Smooth muscle cell (in vitro differentiated cells): ENCODE results near the gene CDK2AP2. TPM values are rescaled to one million over a fixed set of nuclear protein-coding genes. Genes with fewer than 3 reads are reported as not detected.

Experiments used
- DNase-seq: peaks from one replicate; lab custom pipeline; 2025; ENCODE audit not compliant: unreplicated experiment; lab: John Stamatoyannopoulos, UW
- H2AFZ ChIP-seq: fragments of 200-600 bp; sonication (generic); 2 replicates; pipeline ENCODE4 v1.6.0; 2016; ENCODE audit warnings: antibody characterized with exemption, low read depth, mild to moderate bottlenecking
- H3F3A ChIP-seq: fragments of 200-600 bp; sonication (generic); 2 replicates; pipeline ENCODE4 v1.6.0; 2017; ENCODE audit warnings: antibody characterized with exemption, low read depth
- H3K27ac ChIP-seq: fragments of 200-600 bp; sonication (generic); 2 replicates; pipeline ENCODE4 v1.5.1; 2016; ENCODE audit warnings: low read depth, mild to moderate bottlenecking
- H3K27me3 ChIP-seq: fragments of 200-600 bp; sonication (generic); 2 replicates; pipeline ENCODE4 v1.6.1; 2016; ENCODE audit warnings: low read depth, mild to moderate bottlenecking
- H3K36me3 ChIP-seq: fragments of 200-600 bp; sonication (generic); 2 replicates; pipeline ENCODE4 v1.5.1; 2016; ENCODE audit warnings: low read depth
- H3K4me1 ChIP-seq: fragments of 200-600 bp; sonication (generic); 2 replicates; pipeline ENCODE4 v1.5.1; 2016; ENCODE audit warnings: low read depth
- H3K4me2 ChIP-seq: fragments of 200-600 bp; sonication (generic); 2 replicates; pipeline ENCODE4 v1.6.0; 2016; ENCODE audit warnings: mild to moderate bottlenecking
- H3K4me3 ChIP-seq: fragments of 200-600 bp; sonication (generic); 2 replicates; pipeline ENCODE4 v1.5.1; 2016; ENCODE audit warnings: mild to moderate bottlenecking
- H3K79me2 ChIP-seq: fragments of 200-600 bp; sonication (generic); 2 replicates; pipeline ENCODE4 v1.6.0; 2016; ENCODE audit warnings: low read depth, mild to moderate bottlenecking
- H3K9ac ChIP-seq: fragments of 200-600 bp; sonication (generic); 2 replicates; pipeline ENCODE4 v1.6.0; 2016; ENCODE audit warnings: low read depth
- H3K9me3 ChIP-seq: fragments of 200-600 bp; sonication (generic); replicated peaks from 2 replicates; pipeline ENCODE4 v1.5.1; 2016; ENCODE audit warnings: low read depth
- H4K20me1 ChIP-seq: fragments of 200-600 bp; sonication (generic); 2 replicates; pipeline ENCODE4 v1.6.0; 2016; ENCODE audit warnings: low read depth
- CTCF ChIP-seq: fragments of 200-600 bp; sonication (generic); IDR thresholded peaks from 2 replicates; pipeline ENCODE4 v1.5.1; 2017; ENCODE audit warnings: borderline replicate concordance, mild to moderate bottlenecking, antibody characterized with exemption; ENCODE audit not compliant: insufficient read depth, poor library complexity, severe bottlenecking
- WGBS: methylation state at CpG from one replicate; pipeline ENCODE4 v1.1.7; 2016; ENCODE audit warnings: low lambda C conversion rate; 5-methylcytosine and 5-hydroxymethylcytosine counted together
- polyA plus RNA-seq: library from polyadenylated mRNA; unstranded; fragments of >200 nt; fragmentation: Nextera tagmentation; extraction: Ambion mirVana; gene quantifications from 2 replicates; pipeline ENCODE4 v1.2.1, GENCODE V29; 2016
- total RNA-seq: library from RNA; depleted of rRNA; stranded (reverse); fragments of >200 nt; gene quantifications from 2 replicates; pipeline ENCODE4 v1.2.3, GENCODE V29; 2014

The CDK2AP2 gene
- total and polyA plus RNA-seq, 2 experiments from 2014 or later = 34.0 to 101 TPM

- no peak for DNase-seq
- H3K36me3 ChIP-seq = no peaks in the 10 kb centered on the region
- H3K79me2 ChIP-seq = no peaks in the 10 kb centered on the region
- H3K4me1 ChIP-seq = no peaks in the 10 kb centered on the region
- no peaks in the 10 kb centered on the region for H3K27me3 ChIP-seq
- H3K9ac ChIP-seq = no peak overlapping the region
- no peak overlapping the region for H3K4me3 ChIP-seq
- H3K9me3 ChIP-seq = no peaks in the 10 kb centered on the region
- H2AFZ ChIP-seq = no peak overlapping the region
- H3F3A ChIP-seq = no peaks in the 10 kb centered on the region
- H4K20me1 ChIP-seq = no peaks in the 10 kb centered on the region
- H3K27ac ChIP-seq = no peak overlapping the region
- 96% methylated on average over 16 of the region's 16 CpGs for WGBS
- no peak for TF ChIP-seq CTCF
- H3K4me2 ChIP-seq = no peak overlapping the region
Observed at GRCh38 chr11:67495234-67496005, 12.5 kb downstream of the CDK2AP2 start.

DNA sequence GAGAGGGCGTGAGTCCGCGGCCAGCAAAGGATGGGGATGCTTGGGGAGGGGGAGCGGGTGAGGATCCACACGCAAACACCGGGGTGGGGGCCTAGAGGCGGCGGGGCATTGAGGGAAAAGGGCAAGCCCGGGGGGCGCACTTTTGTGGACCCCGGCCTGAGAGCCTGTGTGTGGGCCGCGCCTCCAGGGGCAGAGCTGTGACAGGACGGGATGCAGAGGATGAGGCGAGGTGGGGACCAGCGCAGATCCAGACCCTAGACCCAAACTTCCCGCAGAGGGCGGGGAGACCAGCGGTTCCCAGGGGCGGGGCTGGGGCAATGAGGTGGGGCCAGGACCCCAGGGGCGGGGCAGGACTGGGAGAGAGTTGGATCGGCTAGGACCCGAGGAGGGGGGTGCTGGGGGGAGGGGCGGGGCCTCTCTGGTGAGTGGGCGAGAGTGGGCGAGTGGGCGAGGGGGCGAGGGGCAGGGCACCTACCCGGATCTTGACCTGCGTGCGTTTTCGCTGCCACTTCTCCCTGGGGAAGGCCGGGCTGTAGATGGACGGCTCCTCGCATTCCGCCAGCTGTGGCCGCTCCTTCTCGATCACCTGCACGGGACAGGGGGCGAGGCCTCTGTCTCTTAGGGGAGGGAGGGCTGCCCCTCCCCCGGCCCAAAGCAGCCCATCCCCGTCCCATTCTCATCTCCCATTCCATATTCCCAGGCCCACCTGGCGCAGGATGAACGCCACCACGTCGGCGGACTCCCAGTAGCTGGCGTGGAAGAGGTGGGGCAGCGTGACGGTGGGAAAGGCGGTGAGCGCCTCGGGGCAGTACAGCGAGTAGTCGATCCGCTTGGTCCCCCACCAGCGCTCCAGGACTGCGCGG, 13.4 kb downstream of the CDK2AP2 start:
- Histone ChIP-seq H3K27ac (no peak overlapping the region), H3K9ac (no peak overlapping the region), H3K79me2 (no peaks in the 10 kb centered on the region), H2AFZ (no peak overlapping the region), H3K27me3 (no peaks in the 10 kb centered on the region), H3K4me2 (no peak overlapping the region), H3K9me3 (no peaks in the 10 kb centered on the region), H3K4me3 (no peak overlapping the region), H4K20me1 (no peaks in the 10 kb centered on the region), H3F3A (no peaks in the 10 kb centered on the region), H3K4me1 (no peaks in the 10 kb centered on the region), H3K36me3 (no peaks in the 10 kb centered on the region)
- DNase-seq = no peak
- 97% methylated on average over 25 of the region's 59 CpGs for WGBS
- TF ChIP-seq CTCF = no peak

DNA sequence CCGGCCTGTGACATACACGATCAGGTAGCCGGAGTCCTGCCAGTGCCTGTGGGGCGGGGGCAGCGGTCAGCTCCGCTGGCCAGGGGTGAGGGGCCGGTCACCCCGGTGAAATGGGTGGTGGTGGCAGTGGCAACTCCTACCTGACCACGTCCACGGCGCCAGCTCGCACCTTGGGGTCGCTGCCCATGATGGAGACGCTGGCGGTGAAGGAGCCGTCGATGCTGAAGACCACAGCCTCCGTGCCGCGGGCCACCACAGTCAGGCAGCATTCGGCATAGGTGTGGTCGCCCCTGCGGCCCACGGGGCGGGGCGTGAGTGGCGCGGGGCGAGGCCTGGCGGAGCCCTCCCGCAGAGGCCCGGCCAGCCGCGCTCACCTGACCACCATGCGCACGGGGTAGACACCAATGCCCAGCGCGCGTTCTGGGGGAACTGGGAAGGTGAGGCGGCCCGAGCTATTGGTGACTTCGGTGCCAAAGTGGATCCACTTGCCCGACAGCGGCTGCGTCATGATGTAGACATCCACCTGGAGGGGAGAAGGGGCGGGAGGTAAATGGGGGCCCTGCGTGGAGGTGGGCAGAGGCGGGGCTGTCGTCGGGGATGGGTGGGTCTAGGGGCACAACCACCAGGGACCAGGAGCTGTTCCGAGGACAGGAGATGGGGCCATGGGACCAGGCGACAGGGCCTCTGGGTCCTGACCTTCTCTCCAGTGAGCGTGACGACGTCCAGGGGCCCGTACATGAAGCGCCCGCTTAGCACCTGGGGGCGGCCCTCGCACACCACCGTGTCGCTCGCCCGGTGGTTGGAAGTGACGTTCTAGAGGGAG, 14.2 kb downstream of the CDK2AP2 start:
- H3F3A ChIP-seq = no peaks in the 10 kb centered on the region
- H2AFZ ChIP-seq = no peak overlapping the region
- no peak for TF ChIP-seq CTCF
- no peaks in the 10 kb centered on the region for H3K27me3 ChIP-seq
- no peaks in the 10 kb centered on the region for H3K9me3 ChIP-seq
- no peak for DNase-seq
- no peaks in the 10 kb centered on the region for H3K4me1 ChIP-seq
- H3K79me2 ChIP-seq = no peaks in the 10 kb centered on the region
- H3K27ac ChIP-seq = no peak overlapping the region
- no peaks in the 10 kb centered on the region for H3K36me3 ChIP-seq
- WGBS = 96% methylated on average over 44 of the region's 65 CpGs
- H3K4me2 ChIP-seq = no peak overlapping the region
- H4K20me1 ChIP-seq = no peaks in the 10 kb centered on the region
- H3K9ac ChIP-seq = no peak overlapping the region
- H3K4me3 ChIP-seq = no peak overlapping the region
